HCT116 (cell line): ENCODE data around the gene BSG. TPM values are rescaled to one million over a fixed set of nuclear protein-coding genes. Genes with fewer than 3 reads are reported as not detected.
"Not testable (repeated sequence)": the region's sequence is repeated elsewhere in the genome, so short reads cannot be mapped to it uniquely, and the experiment has no call there.

Experiments used
- ATAC-seq: fragments of 200-7000 bp; cut with Tn5 transposase; 2 replicates; pipeline ENCODE4 v1.9.1; 2020; ENCODE audit warnings: mild to moderate bottlenecking, moderate library complexity
- BruUV-seq: library from RNA; stranded (reverse); fragments of 400-500 nt; replicated peaks from 2 replicates; lab custom pipeline; 2021; lab: Mats Ljungman, UMichigan
- CTCF ChIA-PET: fragments of 300-600 bp; sonication (Branson Sonifier 250); formaldehyde crosslinking; loops from one replicate; lab custom pipeline; 2021; ENCODE audit warnings: antibody characterized with exemption; lab: Charles Lee
- POLR2A ChIA-PET: fragments of 300-600, 350-600 bp; sonication (Branson Sonifier 250); formaldehyde crosslinking; loops from one replicate; lab custom pipeline; 2021; ENCODE audit warnings: antibody characterized with exemption; lab: Charles Lee
- RAD21 ChIA-PET, 2 experiments: fragments of 300-600 bp; sonication (Branson Sonifier 250); formaldehyde crosslinking; loops; one replicate each; lab custom pipeline; 2023; ENCODE audit warnings: low total read pairs in 2 of 2; ENCODE audit not compliant: uncharacterized antibody in 2 of 2, unreplicated experiment in 2 of 2, low non-redundant PET in 1 of 2; lab: Charles Lee
- DNase-seq: peaks from one replicate; pipeline ENCODE4 v3.0.0-alpha.2; 2010; ENCODE audit warnings: low read depth, low spot score
- H2AFZ ChIP-seq: fragments of 200-600 bp; shearing (Covaris generic), sonication (generic); 2 replicates; pipeline ENCODE4 v1.6.1; 2017; ENCODE audit warnings: low read depth, mixed run types, mixed read lengths, antibody characterized with exemption, low read length; ENCODE audit not compliant: poor library complexity, severe bottlenecking
- H3K27ac ChIP-seq: 2 replicates; pipeline ENCODE4 v1.5.1; 2012; ENCODE audit warnings: low read depth, low read length
- H3K27me3 ChIP-seq: fragments of 200-600 bp; sonication (generic); 2 replicates; pipeline ENCODE4 v1.6.1; 2016; ENCODE audit warnings: mixed run types, low read length, mixed read lengths; ENCODE audit not compliant: insufficient read depth
- H3K36me3 ChIP-seq, 2 experiments: fragments of 200-500 bp in 1 of 2; fragments of 200-600 bp in 1 of 2; sonication (Bioruptor generic) in 1 of 2; sonication (generic) in 1 of 2; 2 replicates each; pipeline versions ENCODE4 v1.5.1 to v1.6.1; 2014 to 2016; ENCODE audit warnings: low read length in 2 of 2, inconsistent platforms in 1 of 2, mixed read lengths in 1 of 2, mixed run types in 1 of 2; ENCODE audit not compliant: insufficient read depth in 2 of 2, control insufficient read depth in 1 of 2
- H3K4me1 ChIP-seq, 2 experiments: fragments of 200-600 bp in 1 of 2; sonication (generic) in 1 of 2; 2 replicates each; pipeline versions ENCODE4 v1.5.1 to v1.6.1; 2012 to 2017; ENCODE audit warnings: low read length in 2 of 2, inconsistent platforms in 1 of 2, mild to moderate bottlenecking in 1 of 2, mixed read lengths in 1 of 2, mixed run types in 1 of 2, moderate library complexity in 1 of 2; ENCODE audit not compliant: insufficient read depth in 2 of 2, control insufficient read depth in 1 of 2
- H3K4me2 ChIP-seq: fragments of 200-600 bp; sonication (generic); 2 replicates; pipeline ENCODE4 v1.6.1; 2017; ENCODE audit warnings: mixed run types, low read length, mixed read lengths
- H3K4me3 ChIP-seq, 2 experiments: fragments of 200-600 bp in 1 of 2; sonication (generic) in 1 of 2; replicated peaks in 1 of 2; 2 replicates each; pipeline ENCODE4 v1.5.1; 2011 to 2016; ENCODE audit warnings: low read length in 2 of 2, control low read depth in 1 of 2, low read depth in 1 of 2, mild to moderate bottlenecking in 1 of 2, mixed read lengths in 1 of 2, mixed run types in 1 of 2
- H3K79me2 ChIP-seq: fragments of 200-600 bp; sonication (generic); 2 replicates; pipeline ENCODE4 v1.6.1; 2017; ENCODE audit warnings: mild to moderate bottlenecking, mixed run types, low read length, moderate library complexity, mixed read lengths; ENCODE audit not compliant: insufficient read depth
- H3K9ac ChIP-seq: fragments of 200-600 bp; sonication (generic); 2 replicates; pipeline ENCODE4 v1.6.1; 2016; ENCODE audit warnings: low read length, mixed read lengths
- H3K9me2 ChIP-seq: fragments of 200-600 bp; sonication (generic), shearing (Covaris generic); 2 replicates; pipeline ENCODE4 v1.6.1; 2017; ENCODE audit warnings: mixed run types, mild to moderate bottlenecking, moderate library complexity; ENCODE audit not compliant: insufficient read depth
- H3K9me3 ChIP-seq, 2 experiments: fragments of 200-500 bp in 1 of 2; fragments of 200-600 bp in 1 of 2; sonication (Bioruptor generic) in 1 of 2; sonication (generic) in 1 of 2; 2 replicates each; pipeline ENCODE4 v1.6.1; 2014 to 2017; ENCODE audit warnings: low read length in 2 of 2, mixed read lengths in 2 of 2, inconsistent platforms in 1 of 2, low read depth in 1 of 2, mild to moderate bottlenecking in 1 of 2, mixed run types in 1 of 2, moderate library complexity in 1 of 2; ENCODE audit not compliant: control insufficient read depth in 1 of 2, insufficient read depth in 1 of 2
- H4K20me1 ChIP-seq: fragments of 200-600 bp; sonication (generic), shearing (Covaris generic); 2 replicates; pipeline ENCODE4 v1.6.1; 2017; ENCODE audit warnings: mixed run types, mild to moderate bottlenecking, moderate library complexity; ENCODE audit not compliant: insufficient read depth
- ATF3 ChIP-seq: IDR thresholded peaks from 2 replicates; pipeline ENCODE4 v1.6.1; 2012
- CEBPB ChIP-seq: IDR thresholded peaks from 2 replicates; pipeline ENCODE4 v1.6.1; 2012; ENCODE audit warnings: low read depth
- CTCF ChIP-seq, 3 experiments: fragments of 200-600 bp in 1 of 3; sonication (generic) in 1 of 3; IDR thresholded peaks in 2 of 3; conservative IDR thresholded peaks in 1 of 3; 2 replicates each; pipeline ENCODE4 v1.5.1; 2012 to 2017; ENCODE audit warnings: low read depth in 2 of 3, low read length in 2 of 3, antibody characterized with exemption in 1 of 3, borderline replicate concordance in 1 of 3, control low read depth in 1 of 3, mild to moderate bottlenecking in 1 of 3, mixed read lengths in 1 of 3, mixed run types in 1 of 3, moderate library complexity in 1 of 3; ENCODE audit not compliant: insufficient read depth in 1 of 3
- EGR1 ChIP-seq: IDR thresholded peaks from 2 replicates; pipeline ENCODE4 v1.6.1; 2012; ENCODE audit warnings: low read depth
- EZH2phosphoT487 ChIP-seq: fragments of 200-600 bp; IDR thresholded peaks from 2 replicates; pipeline ENCODE4 v1.6.1; 2018; ENCODE audit warnings: antibody characterized with exemption, borderline replicate concordance
- FOSL1 ChIP-seq: IDR thresholded peaks from 2 replicates; pipeline ENCODE4 v1.6.1; 2012; ENCODE audit warnings: low read depth
- JUND ChIP-seq: IDR thresholded peaks from 2 replicates; pipeline ENCODE4 v1.6.1; 2012
- MAX ChIP-seq: IDR thresholded peaks from 2 replicates; pipeline ENCODE4 v1.6.1; 2012
- POLR2A ChIP-seq: IDR thresholded peaks from 2 replicates; pipeline ENCODE4 v1.7.0; 2011; ENCODE audit warnings: borderline replicate concordance; ENCODE audit not compliant: insufficient read depth, insufficient read length; ENCODE audit errors: extremely low read depth
- POLR2AphosphoS5 ChIP-seq: IDR thresholded peaks from 2 replicates; pipeline ENCODE4 v1.6.1; 2011; ENCODE audit warnings: mild to moderate bottlenecking, low read depth, low read length, moderate library complexity
- RAD21 ChIP-seq: IDR thresholded peaks from 2 replicates; pipeline ENCODE4 v1.6.1; 2012; ENCODE audit warnings: low read depth, mild to moderate bottlenecking
- REST ChIP-seq: IDR thresholded peaks from 2 replicates; pipeline ENCODE4 v1.6.1; 2012; ENCODE audit warnings: low read depth
- SIN3A ChIP-seq: IDR thresholded peaks from 2 replicates; pipeline ENCODE4 v1.6.1; 2012; ENCODE audit warnings: low read depth
- SP1 ChIP-seq: IDR thresholded peaks from 2 replicates; pipeline ENCODE4 v1.6.1; 2012; ENCODE audit warnings: low read depth
- SRF ChIP-seq: IDR thresholded peaks from 2 replicates; pipeline ENCODE4 v1.6.1; 2012; ENCODE audit warnings: low read depth
- TCF7L2 ChIP-seq: IDR thresholded peaks from 2 replicates; pipeline ENCODE4 v1.7.0; 2011; ENCODE audit warnings: borderline replicate concordance, inconsistent platforms; ENCODE audit not compliant: insufficient read depth, insufficient read length; ENCODE audit errors: extremely low read depth
- YY1 ChIP-seq: IDR thresholded peaks from 2 replicates; pipeline ENCODE4 v1.6.1; 2011; ENCODE audit warnings: low read length, low read depth, moderate library complexity, mild to moderate bottlenecking; ENCODE audit not compliant: insufficient replicate concordance; ENCODE audit errors: extremely low read depth
- intact Hi-C: fragments of 100-400 bp; cut with micrococcal nuclease; formaldehyde crosslinking; loops from 2 replicates; pipeline ENCODE4 v1.10.0; 2022
- total RNA-seq: library from RNA; stranded (reverse); gene quantifications from one replicate; pipeline ENCODE4 v1.2.1, GENCODE V29; 2021; ENCODE audit not compliant: unreplicated experiment

The BSG gene
- total RNA-seq, 1 experiment from 2014 or later, result 603 TPM

- H3K79me2 ChIP-seq, intact Hi-C loops, H3K4me1 ChIP-seq, H3K9me2 ChIP-seq, H2AFZ ChIP-seq, H3K9me3 ChIP-seq, H3K4me3 ChIP-seq, H3K27ac ChIP-seq, H3K4me2 ChIP-seq, H4K20me1 ChIP-seq, DNase-seq, H3K27me3 ChIP-seq, CTCF ChIA-PET, H3K36me3 ChIP-seq, RAD21 ChIA-PET, H3K9ac ChIP-seq, POLR2A ChIA-PET, BruUV-seq: not testable (repeated sequence)
- ATAC-seq, result peak; percentile 43; the same call in 1 of the 2 replicates
Measured at GRCh38 chr19:603779-604178, 31.4 kb downstream of the BSG start.

GRCh38 chr19:604355-604754 is 32.0 kb downstream of the BSG start:
- ChIA-PET RAD21 (no interaction called here), CTCF (no interaction called here)
- ATAC-seq, result peak; percentile 60
- TF ChIP-seq EGR1 (no peak), POLR2A (no peak), RAD21 (no peak), POLR2AphosphoS5 (no peak), CTCF (IDR thresholded peaks at IDR 0.05 in 2 of 3, conservative IDR thresholded peaks at IDR 0.05 in 1 of 3; ENCODE audit: borderline replicate concordance in 1 of 3, insufficient read depth in 1 of 3, low read depth in 2 of 3, low read length in 2 of 3) (no peak), ATF3 (no peak), SP1 (no peak), MAX (no peak), CEBPB (no peak), YY1 (no peak), EZH2phosphoT487 (no peak), SRF (no peak), JUND (no peak), TCF7L2 (no peak), FOSL1 (no peak), REST (no peak), SIN3A (no peak)

More at GRCh38 chr19:604355-604754, 32.0 kb downstream of the BSG start:
- H2AFZ ChIP-seq, result no peak overlapping the region
- H3K9ac ChIP-seq, result no peak overlapping the region
- H3K9me3 ChIP-seq, result peaks cover 0 to 7% of the 10 kb centered on the region in 2 experiments; a peak in 1 of 4 replicates
- H4K20me1 ChIP-seq, result no peaks in the 10 kb centered on the region
- BruUV-seq, result no TSS peak
- POLR2A ChIA-PET, result no interaction called here
- H3K79me2 ChIP-seq, result no peaks in the 10 kb centered on the region
- H3K4me2 ChIP-seq, result no peak overlapping the region
- H3K4me3 ChIP-seq, result no peak overlapping the region
- H3K27me3 ChIP-seq, result no peaks in the 10 kb centered on the region
- H3K9me2 ChIP-seq, result no peaks in the 10 kb centered on the region
- intact Hi-C loops, result no loop called here
- no peaks in the 10 kb centered on the region for H3K36me3 ChIP-seq
- peaks cover 7 to 9% of the 10 kb centered on the region in 2 experiments; a peak in 3 of 4 replicates for H3K4me1 ChIP-seq
- DNase-seq, result no peak
- no peak overlapping the region for H3K27ac ChIP-seq
